H1 (cell line): ENCODE data around the gene TRNAU1AP. TPM values are rescaled to one million over a fixed set of nuclear protein-coding genes. Genes with fewer than 3 reads are reported as not detected.

Experiments
- CBX5 ChIP-seq: fragments of 300-800, 300-1000 bp; sonication (generic); IDR thresholded peaks from 2 replicates; pipeline ENCODE4 v1.7.1; 2016; ENCODE audit warnings: antibody characterized with exemption, low read length, low read depth
- CEBPB ChIP-seq: IDR thresholded peaks from 2 replicates; pipeline ENCODE4 v1.6.1; 2012; ENCODE audit warnings: low read depth, low read length
- CHD2 ChIP-seq: IDR thresholded peaks from 2 replicates; pipeline ENCODE4 v1.6.1; 2012; ENCODE audit warnings: low read length, improper control_type of control experiment
- CREB1 ChIP-seq: IDR thresholded peaks from 2 replicates; pipeline ENCODE4 v1.6.1; 2012; ENCODE audit warnings: inconsistent platforms
- EP300 ChIP-seq, 2 experiments: IDR thresholded peaks; 1 replicate in 1 of 2; 2 replicates in 1 of 2; pipeline ENCODE4 v1.6.1; 2011 to 2012; ENCODE audit warnings: low read depth in 2 of 2, low read length in 2 of 2, mild to moderate bottlenecking in 2 of 2, borderline replicate concordance in 1 of 2, inconsistent platforms in 1 of 2, moderate library complexity in 1 of 2
- FOSL1 ChIP-seq: IDR thresholded peaks from 2 replicates; pipeline ENCODE4 v1.6.1; 2011; ENCODE audit warnings: mild to moderate bottlenecking, low read depth, low read length, moderate library complexity; ENCODE audit not compliant: insufficient read depth
- HDAC6 ChIP-seq: IDR thresholded peaks from one replicate; pipeline ENCODE4 v1.7.1; 2012; ENCODE audit warnings: low read depth, mild to moderate bottlenecking, inconsistent platforms, low read length, moderate library complexity
- JUND ChIP-seq: IDR thresholded peaks from 2 replicates; pipeline ENCODE4 v1.6.1; 2011; ENCODE audit warnings: mild to moderate bottlenecking, improper control_type of control experiment, low read length
- NANOG ChIP-seq: IDR thresholded peaks from 2 replicates; pipeline ENCODE4 v1.6.1; 2011; ENCODE audit warnings: low read length, low read depth, mild to moderate bottlenecking, inconsistent platforms; ENCODE audit not compliant: insufficient read depth, poor library complexity, severe bottlenecking
- POLR2AphosphoS5 ChIP-seq: IDR thresholded peaks from 2 replicates; pipeline ENCODE4 v1.6.1; 2011; ENCODE audit warnings: low read depth, low read length
- POU5F1 ChIP-seq: IDR thresholded peaks from 2 replicates; pipeline ENCODE4 v1.6.1; 2011; ENCODE audit warnings: low read depth, mild to moderate bottlenecking, low read length, moderate library complexity
- RBBP5 ChIP-seq: IDR thresholded peaks from 2 replicates; pipeline ENCODE4 v1.7.1; 2012; ENCODE audit warnings: low read depth, mild to moderate bottlenecking, inconsistent platforms, low read length, moderate library complexity, borderline replicate concordance
- RXRA ChIP-seq: IDR thresholded peaks from 2 replicates; pipeline ENCODE4 v1.6.1; 2011; ENCODE audit warnings: low read depth, mild to moderate bottlenecking, low read length, moderate library complexity; ENCODE audit not compliant: insufficient read depth
- SIN3A ChIP-seq, 2 experiments: IDR thresholded peaks in 1 of 2; conservative IDR thresholded peaks in 1 of 2; 2 replicates each; pipeline ENCODE4 v1.6.1; 2011 to 2012; ENCODE audit warnings: low read length in 2 of 2, improper control_type of control experiment in 1 of 2, low read depth in 1 of 2, mild to moderate bottlenecking in 1 of 2
- SP1 ChIP-seq: IDR thresholded peaks from 2 replicates; pipeline ENCODE4 v1.6.1; 2011; ENCODE audit warnings: low read depth, low read length
- polyA plus RNA-seq, 7 experiments: library from polyadenylated mRNA; depleted of rRNA in 3 of 7; stranded (reverse) in 5 of 7; unstranded in 2 of 7; fragments of >200 nt in 5 of 7; fragments of 200-250 nt in 2 of 7; gene quantifications; 1 replicate in 5 of 7; 2 replicates in 1 of 7; 4 replicates in 1 of 7; pipeline versions ENCODE4 v1.2.1 to v1.2.3, GENCODE V29; 2011 to 2013; ENCODE audit warnings: missing spikeins in 2 of 7, mixed read lengths in 2 of 7
- total RNA-seq: library from RNA; stranded (reverse); fragmentation: NEBNext Ultra II Directional; extraction: Animal tissue kit (Norgen Biotek cat#: 25700); gene quantifications from 2 replicates; pipeline ENCODE4 v1.2.1, GENCODE V29; 2021
- TF ChIP-seq, protein P1 (sequence below): IDR thresholded peaks from 2 replicates; pipeline ENCODE4 v1.6.1; 2011; ENCODE audit warnings: low read length, improper control_type of control experiment
- TF ChIP-seq, protein P2 (sequence below), 3 experiments: IDR thresholded peaks; 1 replicate in 2 of 3; 2 replicates in 1 of 3; pipeline versions ENCODE4 v1.5.1 to v1.6.1; 2011; ENCODE audit warnings: low read length in 3 of 3, mild to moderate bottlenecking in 3 of 3, inconsistent platforms in 2 of 3, low read depth in 1 of 3, moderate library complexity in 1 of 3; ENCODE audit not compliant: insufficient read depth in 1 of 3; ENCODE audit errors: control extremely low read depth in 1 of 3
- TF ChIP-seq, protein P3 (sequence below): IDR thresholded peaks from 2 replicates; pipeline ENCODE4 v1.6.1; 2012; ENCODE audit warnings: low read length, inconsistent platforms

Gene TRNAU1AP
- total and polyA plus RNA-seq, 2 of the 8 experiments (the other 6 are each of a cell fraction or from before 2014, with no cell fraction given): 35.2 to 37.1 TPM

DNA sequence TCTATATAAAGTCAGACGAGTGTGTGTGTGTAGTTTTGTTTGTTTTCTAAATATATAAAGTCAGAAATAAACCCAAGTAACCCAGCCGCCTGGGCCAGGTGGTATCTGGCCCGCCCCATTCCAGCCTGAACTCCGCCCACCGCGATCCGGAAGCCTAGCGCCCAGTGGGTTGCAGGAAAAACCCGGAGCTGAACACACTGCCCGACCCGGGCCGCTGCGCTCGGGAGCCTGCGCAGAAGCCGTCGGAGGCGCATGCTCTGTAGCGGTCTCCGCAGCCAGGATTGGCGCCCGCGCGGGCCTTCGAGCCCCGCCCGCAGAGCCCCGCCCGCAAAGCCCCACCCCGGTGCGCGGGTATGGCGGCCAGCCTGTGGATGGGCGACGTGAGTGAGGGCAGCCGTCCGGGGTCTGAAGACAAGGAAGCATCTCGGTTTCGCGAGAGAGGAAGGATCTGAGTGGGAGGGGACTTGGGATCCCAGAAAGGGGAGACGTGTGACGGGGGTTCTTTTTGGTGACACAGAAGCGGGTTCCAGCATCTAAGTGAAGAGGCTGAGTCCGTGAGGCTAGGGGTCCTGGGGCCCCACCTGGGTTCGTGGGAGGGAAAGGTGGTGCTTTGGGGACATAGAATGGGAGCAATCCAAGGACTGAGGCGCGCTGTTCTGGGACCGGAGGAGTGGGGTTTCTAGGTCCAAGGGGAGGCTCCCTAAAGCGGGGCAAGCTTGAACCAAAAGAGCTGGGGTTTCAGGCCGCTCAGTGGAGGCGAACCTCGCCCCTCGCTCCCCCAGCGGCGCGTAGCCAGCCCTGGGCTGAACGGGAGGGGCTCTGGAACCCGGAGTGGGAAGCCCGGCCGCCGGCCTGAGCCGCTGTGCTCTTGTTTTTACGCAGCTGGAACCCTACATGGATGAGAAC is at the start of gene TRNAU1AP (continued):
- TF ChIP-seq RBBP5 (peak; percentile 30), RXRA (no peak), POLR2AphosphoS5 (no peak), SIN3A (conservative IDR thresholded peaks at IDR 0.05 in 1 of 2, IDR thresholded peaks at IDR 0.05 in 1 of 2; ENCODE audit: low read depth in 1 of 2, low read length in 2 of 2) (peak; percentile 39 to 86; a peak in 1 of 4 replicates), CEBPB (no peak), HDAC6 (no peak), CBX5 (no peak), JUND (no peak), SP1 (peak; percentile 97), EP300 (IDR thresholded peaks at IDR 0.05; ENCODE audit: borderline replicate concordance in 1 of 2, low read depth in 2 of 2, low read length in 2 of 2) (peak in 1 of 2 experiments; percentile 65; a peak in 1 of 3 replicates), NANOG (peak; percentile 7), POU5F1 (no peak), FOSL1 (peak; percentile 38; the same call in 1 of the 2 replicates), CHD2 (no peak), CREB1 (peak; percentile 56)
- TF ChIP-seq, protein P1, sequence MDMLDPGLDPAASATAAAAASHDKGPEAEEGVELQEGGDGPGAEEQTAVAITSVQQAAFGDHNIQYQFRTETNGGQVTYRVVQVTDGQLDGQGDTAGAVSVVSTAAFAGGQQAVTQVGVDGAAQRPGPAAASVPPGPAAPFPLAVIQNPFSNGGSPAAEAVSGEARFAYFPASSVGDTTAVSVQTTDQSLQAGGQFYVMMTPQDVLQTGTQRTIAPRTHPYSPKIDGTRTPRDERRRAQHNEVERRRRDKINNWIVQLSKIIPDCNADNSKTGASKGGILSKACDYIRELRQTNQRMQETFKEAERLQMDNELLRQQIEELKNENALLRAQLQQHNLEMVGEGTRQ: no peak
- TF ChIP-seq, protein P2, sequence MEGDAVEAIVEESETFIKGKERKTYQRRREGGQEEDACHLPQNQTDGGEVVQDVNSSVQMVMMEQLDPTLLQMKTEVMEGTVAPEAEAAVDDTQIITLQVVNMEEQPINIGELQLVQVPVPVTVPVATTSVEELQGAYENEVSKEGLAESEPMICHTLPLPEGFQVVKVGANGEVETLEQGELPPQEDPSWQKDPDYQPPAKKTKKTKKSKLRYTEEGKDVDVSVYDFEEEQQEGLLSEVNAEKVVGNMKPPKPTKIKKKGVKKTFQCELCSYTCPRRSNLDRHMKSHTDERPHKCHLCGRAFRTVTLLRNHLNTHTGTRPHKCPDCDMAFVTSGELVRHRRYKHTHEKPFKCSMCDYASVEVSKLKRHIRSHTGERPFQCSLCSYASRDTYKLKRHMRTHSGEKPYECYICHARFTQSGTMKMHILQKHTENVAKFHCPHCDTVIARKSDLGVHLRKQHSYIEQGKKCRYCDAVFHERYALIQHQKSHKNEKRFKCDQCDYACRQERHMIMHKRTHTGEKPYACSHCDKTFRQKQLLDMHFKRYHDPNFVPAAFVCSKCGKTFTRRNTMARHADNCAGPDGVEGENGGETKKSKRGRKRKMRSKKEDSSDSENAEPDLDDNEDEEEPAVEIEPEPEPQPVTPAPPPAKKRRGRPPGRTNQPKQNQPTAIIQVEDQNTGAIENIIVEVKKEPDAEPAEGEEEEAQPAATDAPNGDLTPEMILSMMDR (IDR thresholded peaks at IDR 0.05; ENCODE audit: control extremely low read depth in 1 of 3, insufficient read depth in 1 of 3, low read depth in 1 of 3, low read length in 3 of 3): no peak
- TF ChIP-seq, protein P3, sequence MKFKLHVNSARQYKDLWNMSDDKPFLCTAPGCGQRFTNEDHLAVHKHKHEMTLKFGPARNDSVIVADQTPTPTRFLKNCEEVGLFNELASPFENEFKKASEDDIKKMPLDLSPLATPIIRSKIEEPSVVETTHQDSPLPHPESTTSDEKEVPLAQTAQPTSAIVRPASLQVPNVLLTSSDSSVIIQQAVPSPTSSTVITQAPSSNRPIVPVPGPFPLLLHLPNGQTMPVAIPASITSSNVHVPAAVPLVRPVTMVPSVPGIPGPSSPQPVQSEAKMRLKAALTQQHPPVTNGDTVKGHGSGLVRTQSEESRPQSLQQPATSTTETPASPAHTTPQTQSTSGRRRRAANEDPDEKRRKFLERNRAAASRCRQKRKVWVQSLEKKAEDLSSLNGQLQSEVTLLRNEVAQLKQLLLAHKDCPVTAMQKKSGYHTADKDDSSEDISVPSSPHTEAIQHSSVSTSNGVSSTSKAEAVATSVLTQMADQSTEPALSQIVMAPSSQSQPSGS: no peak
